HepG2 (cell line): Measurements from ENCODE around the gene MPP3. TPM values are rescaled to one million over a fixed set of nuclear protein-coding genes. Genes with fewer than 3 reads are reported as not detected.

Source experiments
- ATAC-seq: fragments of 200-7000 bp; cut with Tn5 transposase; 3 replicates; pipeline ENCODE4 v1.9.1; 2020; ENCODE audit warnings: mild to moderate bottlenecking, moderate library complexity
- BruUV-seq: library from RNA; stranded (reverse); fragments of 400-500 nt; replicated peaks from 2 replicates; lab custom pipeline; 2021; lab: Mats Ljungman, UMichigan
- CTCF ChIA-PET: fragments of 300-600 bp; formaldehyde crosslinking; extraction: SDS; loops from one replicate; lab custom pipeline; 2021; ENCODE audit warnings: low total read pairs, inconsistent platforms, low intra/inter-chr PET ratio; lab: Yijun Ruan, JAX
- POLR2A ChIA-PET: fragments of 350-600 bp; sonication (Branson Sonifier 250); formaldehyde crosslinking; loops from one replicate; lab custom pipeline; 2020; ENCODE audit warnings: antibody characterized with exemption, inconsistent platforms; lab: Yijun Ruan, JAX
- DNase-seq: peaks from one replicate; pipeline ENCODE4 v3.0.0-alpha.2; 2015; ENCODE audit warnings: low spot score
- FAIRE-seq: peaks from 3 replicates; lab custom pipeline; 2011; peaks lifted over from hg19 to GRCh38; lab: Jason Lieb, UNC
- H2AFZ ChIP-seq: one replicate; pipeline ENCODE4 v1.6.1; 2011; ENCODE audit warnings: low read length, inconsistent platforms
- H3K27ac ChIP-seq: fragments of 300-600 bp; 3 replicates; pipeline ENCODE4 v1.8.0; 2011; ENCODE audit warnings: mixed run types, mild to moderate bottlenecking, mixed read lengths, low read length, inconsistent platforms; ENCODE audit not compliant: insufficient read depth; ENCODE audit errors: extremely low read length
- H3K27me3 ChIP-seq, 2 experiments: fragments of 200-600 bp in 1 of 2; 2 replicates in 1 of 2; 3 replicates in 1 of 2; pipeline versions ENCODE4 v1.6.0 to v1.8.0; 2011; ENCODE audit warnings: low read length in 2 of 2, mild to moderate bottlenecking in 2 of 2, moderate library complexity in 2 of 2, inconsistent platforms in 1 of 2; ENCODE audit not compliant: insufficient read depth in 2 of 2, control insufficient read depth in 1 of 2
- H3K36me3 ChIP-seq, 2 experiments: fragments of 200-600 bp in 1 of 2; replicated peaks in 1 of 2; 2 replicates in 1 of 2; 3 replicates in 1 of 2; pipeline versions ENCODE4 v1.5.1 to v1.8.0; 2011; ENCODE audit warnings: low read length in 2 of 2, inconsistent platforms in 1 of 2; ENCODE audit not compliant: insufficient read depth in 2 of 2, control insufficient read depth in 1 of 2
- H3K4me1 ChIP-seq: 2 replicates; pipeline ENCODE4 v1.5.1; 2012; ENCODE audit warnings: low read length, inconsistent platforms; ENCODE audit not compliant: insufficient read depth
- H3K4me2 ChIP-seq: 2 replicates; pipeline ENCODE4 v1.6.0; 2011; ENCODE audit warnings: low read depth, low read length, inconsistent platforms
- H3K4me3 ChIP-seq, 3 experiments: fragments of 200-600 bp in 1 of 3; sonication (generic), shearing (Covaris generic) in 1 of 3; replicated peaks in 1 of 3; 2 replicates each; pipeline ENCODE4 v1.5.1; 2011 to 2016; ENCODE audit warnings: low read length in 3 of 3, inconsistent platforms in 2 of 3, low read depth in 2 of 3, mild to moderate bottlenecking in 2 of 3, control low read depth in 1 of 3, mixed read lengths in 1 of 3; ENCODE audit not compliant: insufficient read depth in 1 of 3
- H3K79me2 ChIP-seq: one replicate; pipeline ENCODE4 v1.6.1; 2011; ENCODE audit warnings: low read length, inconsistent platforms; ENCODE audit not compliant: insufficient read depth
- H3K9ac ChIP-seq: 2 replicates; pipeline ENCODE4 v1.6.0; 2011; ENCODE audit warnings: mild to moderate bottlenecking, low read depth, low read length, inconsistent platforms; ENCODE audit not compliant: insufficient read depth
- H3K9me3 ChIP-seq: 2 replicates; pipeline ENCODE4 v1.5.1; 2012; ENCODE audit warnings: mild to moderate bottlenecking, low read length
- H4K20me1 ChIP-seq: 2 replicates; pipeline ENCODE4 v1.6.0; 2011; ENCODE audit warnings: inconsistent platforms, mild to moderate bottlenecking, low read length, moderate library complexity; ENCODE audit not compliant: insufficient read depth
- ADNP ChIP-seq: sonication (generic); formaldehyde crosslinking; IDR thresholded peaks from 2 replicates; pipeline ENCODE4 v1.4.0; 2020; ENCODE audit warnings: missing genetic modification reagents
- CEBPG ChIP-seq: IDR thresholded peaks from 2 replicates; pipeline ENCODE4 v1.6.1; 2016
- CTCF ChIP-seq: sonication (generic); formaldehyde crosslinking; IDR thresholded peaks from 2 replicates; pipeline ENCODE4 v1.5.0; 2020; ENCODE audit warnings: mild to moderate bottlenecking, missing genetic modification reagents, moderate library complexity
- GTF2F1 ChIP-seq: fragments of 150-350 bp; IDR thresholded peaks from 2 replicates; pipeline ENCODE4 v1.6.1; 2014; ENCODE audit warnings: low read length
- IRF9 ChIP-seq: sonication (generic); formaldehyde crosslinking; IDR thresholded peaks from 2 replicates; pipeline ENCODE4 v1.8.0; 2022; ENCODE audit warnings: missing genetic modification reagents, mild to moderate bottlenecking, borderline replicate concordance
- KDM1A ChIP-seq: IDR thresholded peaks from 2 replicates; pipeline ENCODE4 v1.6.1; 2016; ENCODE audit warnings: missing compliant biosample characterization
- PCBP2 ChIP-seq: fragments of 200-400 bp; formaldehyde crosslinking; optimal IDR thresholded peaks from 2 replicates; pipeline ENCODE3; 2018; ENCODE audit warnings: low read length, low read depth; ENCODE audit not compliant: poor library complexity, severe bottlenecking
- POLR2AphosphoS5 ChIP-seq: IDR thresholded peaks from 2 replicates; pipeline ENCODE4 v1.6.1; 2012; ENCODE audit warnings: low read depth, low read length
- RBM22 ChIP-seq: fragments of 200-400 bp; formaldehyde crosslinking; optimal IDR thresholded peaks from 2 replicates; pipeline ENCODE3; 2017; ENCODE audit warnings: mild to moderate bottlenecking, low read length, moderate library complexity
- SMC3 ChIP-seq: IDR thresholded peaks from 2 replicates; pipeline ENCODE4 v1.6.1; 2011; ENCODE audit warnings: low read length, improper control_type of control experiment
- SP5 ChIP-seq: IDR thresholded peaks from 2 replicates; pipeline ENCODE4 v1.6.1; 2016; ENCODE audit warnings: low read depth, borderline replicate concordance
- STAG1 ChIP-seq: sonication (generic); formaldehyde crosslinking; IDR thresholded peaks from 2 replicates; pipeline ENCODE4 v1.4.0; 2020; ENCODE audit warnings: missing genetic modification reagents
- TEAD3 ChIP-seq: optimal IDR thresholded peaks from 2 replicates; pipeline ENCODE3; 2016; ENCODE audit warnings: borderline replicate concordance
- WIZ ChIP-seq: sonication (generic); formaldehyde crosslinking; IDR thresholded peaks from 2 replicates; pipeline ENCODE4 v1.5.1; 2020; ENCODE audit warnings: mild to moderate bottlenecking, missing genetic modification reagents
- ZBTB25 ChIP-seq: IDR thresholded peaks from 2 replicates; pipeline ENCODE4 v1.6.1; 2018; ENCODE audit warnings: missing genetic modification reagents
- ZBTB33 ChIP-seq: sonication (generic); formaldehyde crosslinking; IDR thresholded peaks from 2 replicates; pipeline ENCODE4 v1.4.0; 2020; ENCODE audit warnings: missing genetic modification reagents
- ZNF644 ChIP-seq: IDR thresholded peaks from 2 replicates; pipeline ENCODE4 v1.6.1; 2016; ENCODE audit warnings: low read depth
- WGBS: methylation state at CpG from one replicate; pipeline ENCODE4 v1.1.6; 2017; ENCODE audit warnings: low lambda C conversion rate; 5-methylcytosine and 5-hydroxymethylcytosine counted together
- in situ Hi-C: cut with HindIII; loops from 2 replicates; pipeline ENCODE4 v1.10.0; 2017; ENCODE audit warnings: low pct_unique_long_range_greater_than_20kb; ENCODE audit not compliant: extremely low pct_ligation_motif_present
- intact Hi-C: fragments of 100-400 bp; cut with micrococcal nuclease; formaldehyde crosslinking; loops from one replicate; pipeline ENCODE4 v1.10.0; 2022; ENCODE audit not compliant: unreplicated experiment
- polyA plus RNA-seq, 8 experiments: library from polyadenylated mRNA; depleted of rRNA in 3 of 8; stranded (reverse) in 7 of 8; unstranded in 1 of 8; fragments of >200 nt; fragmentation: Illumina TruSeq in 4 of 8; extraction: Trizol in 4 of 8; gene quantifications; 2 replicates each; pipeline versions ENCODE4 v1.2.1 to v1.2.3, GENCODE V29; 2011 to 2016; ENCODE audit warnings: low read depth in 4 of 8, missing spikeins in 1 of 8, mixed read lengths in 1 of 8; ENCODE audit not compliant: insufficient read depth in 1 of 8
- total RNA-seq, 5 experiments: library from RNA; depleted of rRNA; stranded (reverse); fragments of >200 nt; fragmentation: Illumina TruSeq; extraction: Trizol; gene quantifications; 2 replicates each; pipeline ENCODE4 v1.2.3, GENCODE V29; 2016; ENCODE audit warnings: low read depth in 1 of 5

Gene MPP3
- total and polyA plus RNA-seq, 2 of the 13 experiments (the other 11 are each of a cell fraction or from before 2014, with no cell fraction given) = 0.91 to 1.8 TPM

GRCh38 chr17:43766413-43767052 is 66.4 kb downstream of the MPP3 start:
- H2AFZ ChIP-seq = no peak overlapping the region
- H3K4me3 ChIP-seq = no peak overlapping the region
- BruUV-seq = no TSS peak
- ChIA-PET CTCF (interaction anchor here (0.6 to 3.8 kb wide), 4 partner anchors 14 to 246 kb away, joined by 3 to 16 read pairs (median 10); partner anchors contain the start of genes CD300LG and CFAP97D1), POLR2A (no interaction called here)
- in situ Hi-C loops = loop anchor here (10.0 kb wide), 1 partner anchor 252 kb away; no protein-coding TSS in a partner anchor
- intact Hi-C loops = loop anchor here (1.0 to 10.0 kb wide), 2 partner anchors 80 to 242 kb away; no protein-coding TSS in a partner anchor
- no peaks in the 10 kb centered on the region for H3K79me2 ChIP-seq
- peaks cover 12 to 23% of the 10 kb centered on the region in 2 experiments for H3K36me3 ChIP-seq
- WGBS = 68% methylated on average over 7 of the region's 7 CpGs
- DNase-seq (peak; percentile 58), FAIRE-seq (peak; percentile 82), ATAC-seq (peak; percentile 40; the same call in 2 of the 3 replicates)
- H3K4me2 ChIP-seq = no peak overlapping the region
- no peak overlapping the region for H3K9ac ChIP-seq
- peaks cover 6% of the 10 kb centered on the region for H3K4me1 ChIP-seq
- H3K27ac ChIP-seq = no peak overlapping the region
- no peaks in the 10 kb centered on the region for H4K20me1 ChIP-seq
- H3K9me3 ChIP-seq = no peaks in the 10 kb centered on the region
- no peaks in the 10 kb centered on the region for H3K27me3 ChIP-seq
- 0 out of 2 replicates have a peak, but pooled peaks have one; percentile 26 for TF ChIP-seq ZNF644 (CRISPR knock-in tag)
- no peak for TF ChIP-seq ADNP (CRISPR knock-in tag)
- 0 out of 2 replicates have a peak, but pooled peaks have one; percentile 14 for TF ChIP-seq CEBPG (CRISPR knock-in tag)
- TF ChIP-seq WIZ (CRISPR knock-in tag) = no peak
- TF ChIP-seq SMC3 = peak; percentile 60
- TF ChIP-seq POLR2AphosphoS5 = 0 out of 2 replicates have a peak, but pooled peaks have one; percentile 7
- TF ChIP-seq IRF9 (CRISPR knock-in tag) = no peak
- peak; percentile 12; the same call in 1 of the 2 replicates for TF ChIP-seq SP5 (CRISPR knock-in tag)
- TF ChIP-seq GTF2F1 = no peak
- TF ChIP-seq PCBP2 = peak; percentile 18
- TF ChIP-seq TEAD3 (CRISPR knock-in tag) = peak; percentile 82
- 0 out of 2 replicates have a peak, but pooled peaks have one; percentile 22 for TF ChIP-seq ZBTB25 (CRISPR knock-in tag)
- TF ChIP-seq RBM22 = peak; percentile 86
- TF ChIP-seq KDM1A (CRISPR knock-in tag) = peak; percentile 67; the same call in 1 of the 2 replicates
- TF ChIP-seq ZBTB33 (CRISPR knock-in tag) = peak; percentile 72
- peak; percentile 53 for TF ChIP-seq STAG1 (CRISPR knock-in tag)
- TF ChIP-seq CTCF (CRISPR knock-in tag) = peak; percentile 85
